Measurements from ENCODE around the gene TEX261. TPM values are rescaled to one million over a fixed set of nuclear protein-coding genes. Genes with fewer than 3 reads are reported as not detected.

Gene TEX261
- 27.6 and 32.3 TPM in 2 replicates for total RNA-seq

DNA sequence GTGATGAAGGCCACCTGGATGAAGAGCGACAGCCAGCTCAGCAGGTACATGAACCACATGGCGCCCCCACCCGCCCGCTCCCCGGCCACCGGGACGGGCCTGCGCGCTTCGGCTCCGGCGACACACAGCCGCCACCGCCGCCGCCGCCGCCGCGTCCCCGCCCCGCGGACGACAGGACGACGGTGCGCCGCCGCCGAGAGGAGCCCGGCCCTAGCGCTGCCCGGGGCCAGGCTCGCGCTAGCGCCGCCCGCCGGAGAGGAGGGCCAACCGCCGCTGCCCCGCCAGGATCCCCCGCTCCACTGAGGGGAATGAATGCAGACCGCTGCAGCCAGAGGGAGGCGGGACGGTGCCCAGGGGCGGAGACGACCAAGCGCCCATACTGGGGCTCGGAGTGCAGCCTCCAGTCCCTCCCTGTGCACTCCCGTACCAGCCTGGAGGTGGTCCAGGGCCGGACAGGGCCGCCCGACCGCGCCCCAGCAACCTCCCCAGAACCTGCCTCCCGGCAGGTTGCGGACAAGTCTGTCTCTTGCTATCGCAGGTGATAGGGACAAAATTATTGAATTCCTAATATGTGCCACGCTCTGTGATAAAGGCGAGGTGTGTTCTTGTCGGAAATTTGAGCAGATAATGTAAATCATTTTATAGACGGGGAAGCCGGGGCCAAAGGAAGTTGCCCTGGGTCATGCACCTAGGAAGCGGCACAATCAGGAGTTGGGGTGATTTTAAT, at the start of gene TEX261:
Gene TEX261, minus strand, starts transcription at position 175 of the 727 bp plus-strand sequence. Its CDS starts 116 bp downstream, at position 59.

DNA sequence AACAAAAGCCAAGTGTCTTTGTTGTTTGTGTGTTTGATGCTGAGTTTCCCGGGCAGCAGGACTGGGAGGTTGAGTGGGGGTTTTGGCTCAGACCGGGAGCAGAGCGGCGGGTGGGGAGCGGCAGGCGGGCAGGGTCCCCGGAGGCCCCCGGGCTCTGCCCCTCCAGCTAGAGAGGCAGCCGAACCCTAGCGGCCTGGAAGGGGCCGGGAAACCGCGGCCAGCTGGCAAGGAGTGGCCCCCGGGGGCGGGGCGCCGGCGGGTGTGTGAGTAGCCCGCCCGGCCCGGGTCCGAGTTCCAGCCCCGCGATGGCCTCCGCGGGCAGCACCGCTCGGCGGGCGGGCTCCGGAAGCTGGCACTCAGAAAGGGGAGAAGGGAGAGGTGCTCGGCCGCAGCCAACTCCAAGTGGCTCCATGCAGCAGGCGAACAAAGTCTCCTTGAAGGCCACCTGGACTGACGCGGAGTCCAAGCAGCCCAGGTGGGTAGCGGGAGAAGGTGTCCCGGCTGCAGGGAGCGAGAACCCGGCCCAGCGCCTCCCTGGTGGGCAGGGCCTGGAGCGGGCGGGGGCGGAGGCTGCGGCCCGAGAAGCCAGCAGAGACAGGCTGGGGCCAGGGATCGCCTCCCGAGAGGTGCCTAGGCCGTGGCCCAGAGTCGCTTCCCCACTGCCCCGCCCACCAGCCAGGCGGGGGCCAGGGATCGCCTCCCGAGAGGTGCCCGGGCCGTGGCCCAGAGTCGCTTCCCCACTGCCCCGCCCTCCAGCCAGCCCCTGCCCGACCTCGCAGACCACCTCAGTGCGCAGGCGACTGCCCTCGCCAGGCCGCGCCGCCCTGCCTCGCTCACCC, 16.1 kb downstream of the TEX261 start, which contains the start of gene ANKRD53:
Gene ANKRD53, plus strand, starts transcription at position 290 of the 839 bp plus-strand sequence. Its CDS starts 16 bp downstream, at position 306.

Other genes starting within 250 kb of the TEX261 start
- 3.4 and 5.2 TPM in 2 replicates for gene ADD2, start 226.7 kb downstream of the TEX261 start, total RNA-seq
- not detected in 2 replicates for gene FIGLA, start 204.2 kb downstream of the TEX261 start, total RNA-seq
- gene CLEC4F, start 174.3 kb downstream of the TEX261 start, total RNA-seq, result not detected in 2 replicates
- not detected in 2 replicates for gene CD207, start 159.1 kb downstream of the TEX261 start, total RNA-seq
- gene VAX2, start 94.3 kb downstream of the TEX261 start, total RNA-seq, result 0.38 TPM in 1 of 2 replicates, not detected in the other
- 0.51 TPM in 1 of 2 replicates, not detected in the other for gene ATP6V1B1, start 59.0 kb downstream of the TEX261 start, total RNA-seq
- gene ANKRD53, start 16.2 kb downstream of the TEX261 start, total RNA-seq, result 1.8 TPM in 2 replicates
- gene NAGK, start 73.8 kb upstream of the TEX261 start, total RNA-seq, result 84.0 and 91.7 TPM in 2 replicates
- gene MCEE, start 135.4 kb upstream of the TEX261 start, total RNA-seq, result 4.7 and 7.2 TPM in 2 replicates
- gene MPHOSPH10, start 135.8 kb upstream of the TEX261 start, total RNA-seq, result 4.9 and 9.1 TPM in 2 replicates
- 0.81 and 2.3 TPM in 2 replicates for gene PAIP2B, start 232.2 kb upstream of the TEX261 start, total RNA-seq